Measurements from ENCODE around the gene MYO1C. TPM values are rescaled to one million over a fixed set of nuclear protein-coding genes. Genes with fewer than 3 reads are reported as not detected.
A peak's percentile ranks its signal among the peaks of the same experiment; 100 is the strongest.
"Not testable (repeated sequence)": the region's sequence is repeated elsewhere in the genome, so short reads cannot be mapped to it uniquely, and the experiment has no call there.

MYO1C gene
- polyA plus RNA-seq, 1 experiment: 321 TPM

DNA sequence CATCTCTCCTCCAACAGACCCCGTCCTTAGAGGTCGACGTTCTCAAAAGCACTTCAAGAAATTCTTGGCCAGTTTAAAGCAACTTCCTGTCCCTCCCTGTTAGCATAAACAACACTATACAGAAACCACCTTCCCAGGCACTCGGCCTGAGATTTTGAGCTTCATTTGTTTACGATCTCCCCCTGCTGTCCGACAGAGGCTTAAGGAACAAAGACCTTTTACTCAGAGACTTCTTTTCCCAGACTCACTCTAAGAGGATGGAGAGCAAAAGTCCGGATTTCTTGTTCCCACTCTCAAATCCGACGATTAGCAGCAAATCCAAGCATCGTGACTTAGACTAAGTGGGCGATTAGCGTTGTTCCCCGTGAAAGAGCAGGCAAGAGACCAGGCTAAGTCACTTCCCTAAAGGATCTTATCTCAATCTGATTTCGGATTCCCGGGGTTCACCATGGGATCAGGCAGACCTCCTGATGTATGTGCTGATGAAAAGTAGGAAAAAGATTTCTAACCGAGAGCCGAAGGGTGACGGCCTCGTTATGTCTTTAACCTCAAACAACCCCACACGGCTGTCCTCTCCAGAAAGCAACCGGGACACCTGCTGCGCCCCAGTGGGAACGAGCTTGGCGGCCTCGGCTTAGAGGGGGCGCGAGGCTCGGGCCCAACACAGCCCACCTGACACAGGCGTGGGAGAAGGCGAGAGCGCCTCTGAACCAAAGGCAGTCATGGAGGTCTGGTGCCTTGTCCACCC lies 23.3 kb upstream of the MYO1C start:
- Histone ChIP-seq H3K27me3 (ENCODE audit: control insufficient read depth, insufficient read depth, low read length) (no peaks in the 10 kb centered on the region), H3K36me3 (ENCODE audit: control insufficient read depth, insufficient read depth, low read length) (peaks cover 15% of the 10 kb centered on the region), H3K4me3 (ENCODE audit: low read depth, low read length) (peak overlapping the region; percentile 98)
- CTCF ChIA-PET: interaction anchor here (0.6 to 2.6 kb wide), 36 partner anchors 9 to 266 kb away, joined by 3 to 41 read pairs (median 4); partner anchors contain the start of genes MYO1C and TRARG1
- DNase-seq (ENCODE audit: low read depth): peak; percentile 57
- POLR2A ChIA-PET: interaction anchor here (0.6 to 0.9 kb wide), 4 partner anchors 45 to 256 kb away, joined by 3 to 5 read pairs (median 4); no protein-coding TSS in a partner anchor
- TF ChIP-seq CTCF (IDR thresholded peaks at IDR 0.05; ENCODE audit: insufficient read depth, low read depth, low read length): peak; percentile 72

DNA sequence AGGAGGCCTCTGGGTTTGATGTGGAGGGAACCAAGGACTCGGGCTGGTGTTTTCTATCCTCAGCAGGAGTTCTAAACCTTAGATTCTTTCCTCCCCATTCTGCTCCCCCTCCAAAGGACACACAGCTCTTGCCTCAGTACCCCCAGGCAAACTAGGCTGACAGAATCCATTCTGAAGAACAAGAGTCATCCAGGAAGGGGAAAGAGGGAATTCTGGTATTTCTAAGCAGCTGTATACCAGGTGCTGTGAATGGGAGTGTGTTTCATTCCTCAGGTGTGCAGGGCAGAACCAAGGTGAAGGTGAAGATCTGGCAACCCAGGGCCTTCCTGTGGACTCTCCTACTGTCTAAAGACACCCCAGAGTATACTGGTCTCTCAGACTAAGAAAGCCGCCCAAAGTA lies 19.9 kb upstream of the MYO1C start:
- ChIA-PET POLR2A (no interaction called here), CTCF (interaction anchor here (1.0 to 1.4 kb wide), 2 partner anchors 16 to 147 kb away, joined by 4 read pairs; no protein-coding TSS in a partner anchor)
- H3K4me3 ChIP-seq (ENCODE audit: low read depth, low read length): no peak overlapping the region
- no peak for TF ChIP-seq CTCF (IDR thresholded peaks at IDR 0.05; ENCODE audit: insufficient read depth, low read depth, low read length)
- no peaks in the 10 kb centered on the region for H3K27me3 ChIP-seq (ENCODE audit: control insufficient read depth, insufficient read depth, low read length)
- peaks cover 16% of the 10 kb centered on the region for H3K36me3 ChIP-seq (ENCODE audit: control insufficient read depth, insufficient read depth, low read length)
- no peak for DNase-seq (ENCODE audit: low read depth)

DNA sequence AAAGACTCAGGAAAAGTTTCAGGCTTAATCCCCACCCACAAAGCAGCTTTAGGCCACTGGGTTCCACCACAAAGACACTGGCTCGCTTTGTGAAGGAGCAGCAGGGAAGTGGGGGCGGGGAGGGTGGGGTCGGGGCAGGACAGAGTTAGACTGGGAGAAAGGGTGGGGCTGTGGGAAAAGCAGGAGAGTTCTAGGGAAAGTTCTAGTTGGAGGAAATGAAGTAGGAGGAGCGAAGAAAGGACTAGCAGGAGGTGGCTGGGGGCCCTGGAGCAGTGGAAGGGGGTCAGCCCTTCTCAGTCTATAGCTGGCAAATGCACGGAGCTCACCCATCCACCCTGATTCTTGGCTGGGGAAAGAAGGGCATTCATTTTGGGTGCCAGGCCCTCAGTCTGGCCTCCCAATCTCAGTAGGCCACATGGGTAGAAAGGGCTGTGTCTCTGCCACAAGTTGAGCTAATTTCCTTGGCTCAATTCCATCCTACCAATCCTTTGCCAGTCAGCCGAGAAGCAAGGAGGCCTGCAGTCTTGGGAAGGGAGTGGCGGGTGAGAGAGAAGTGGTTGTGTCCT lies 19.4 kb upstream of the MYO1C start:
- ChIA-PET POLR2A (interaction anchor here (0.7 kb wide), 1 partner anchor 24 kb away, joined by 3 read pairs; no protein-coding TSS in a partner anchor), CTCF (interaction anchor here (1.0 to 1.4 kb wide), 2 partner anchors 16 to 146 kb away, joined by 4 read pairs; no protein-coding TSS in a partner anchor)
- no peak overlapping the region for H3K4me3 ChIP-seq (ENCODE audit: low read depth, low read length)
- no peak for TF ChIP-seq CTCF (IDR thresholded peaks at IDR 0.05; ENCODE audit: insufficient read depth, low read depth, low read length)
- H3K27me3 ChIP-seq (ENCODE audit: control insufficient read depth, insufficient read depth, low read length): no peaks in the 10 kb centered on the region
- no peak for DNase-seq (ENCODE audit: low read depth)
- H3K36me3 ChIP-seq (ENCODE audit: control insufficient read depth, insufficient read depth, low read length): peaks cover 18% of the 10 kb centered on the region

DNA sequence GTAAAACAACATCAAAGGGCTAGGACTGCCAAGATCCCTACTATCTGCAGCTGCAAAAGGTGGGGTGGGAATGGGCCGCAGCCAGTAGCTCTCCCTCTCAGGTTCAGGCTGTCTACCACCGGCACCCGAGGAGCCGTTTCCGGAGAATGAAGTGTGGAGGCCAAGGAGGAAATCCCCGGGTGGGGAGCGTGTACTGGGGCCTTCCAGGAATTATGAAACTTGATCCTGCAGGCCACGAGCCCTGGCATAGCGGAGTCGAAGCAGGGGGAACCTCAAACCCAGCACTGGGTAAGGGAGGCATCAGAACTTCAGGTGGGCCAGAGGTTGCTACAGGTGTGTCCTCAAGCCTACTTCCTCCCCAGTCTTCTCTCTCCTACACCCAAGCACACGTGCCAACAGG lies 18.8 kb upstream of the MYO1C start:
- CTCF ChIA-PET: interaction anchor here (1.2 kb wide), 1 partner anchor 179 kb away, joined by 3 read pairs; no protein-coding TSS in a partner anchor
- TF ChIP-seq CTCF (IDR thresholded peaks at IDR 0.05; ENCODE audit: insufficient read depth, low read depth, low read length): no peak
- no peak for DNase-seq (ENCODE audit: low read depth)
- no peaks in the 10 kb centered on the region for H3K27me3 ChIP-seq (ENCODE audit: control insufficient read depth, insufficient read depth, low read length)
- POLR2A ChIA-PET: interaction anchor here (0.7 kb wide), 1 partner anchor 23 kb away, joined by 3 read pairs; no protein-coding TSS in a partner anchor
- H3K36me3 ChIP-seq (ENCODE audit: control insufficient read depth, insufficient read depth, low read length): peaks cover 21% of the 10 kb centered on the region
- H3K4me3 ChIP-seq (ENCODE audit: low read depth, low read length): no peak overlapping the region

GRCh38 chr17:1509290-1509881 lies 16.9 kb upstream of the MYO1C start:
- no peak for DNase-seq (ENCODE audit: low read depth)
- ChIA-PET POLR2A (no interaction called here), CTCF (interaction anchor here (0.7 to 1.4 kb wide), 4 partner anchors 14 to 252 kb away, joined by 3 to 7 read pairs (median 4); partner anchors contain the start of gene MYO1C)
- Histone ChIP-seq H3K4me3 (ENCODE audit: low read depth, low read length) (no peak overlapping the region), H3K36me3 (ENCODE audit: control insufficient read depth, insufficient read depth, low read length) (peaks cover 22% of the 10 kb centered on the region), H3K27me3 (ENCODE audit: control insufficient read depth, insufficient read depth, low read length) (no peaks in the 10 kb centered on the region)
- no peak for TF ChIP-seq CTCF (IDR thresholded peaks at IDR 0.05; ENCODE audit: insufficient read depth, low read depth, low read length)

DNA sequence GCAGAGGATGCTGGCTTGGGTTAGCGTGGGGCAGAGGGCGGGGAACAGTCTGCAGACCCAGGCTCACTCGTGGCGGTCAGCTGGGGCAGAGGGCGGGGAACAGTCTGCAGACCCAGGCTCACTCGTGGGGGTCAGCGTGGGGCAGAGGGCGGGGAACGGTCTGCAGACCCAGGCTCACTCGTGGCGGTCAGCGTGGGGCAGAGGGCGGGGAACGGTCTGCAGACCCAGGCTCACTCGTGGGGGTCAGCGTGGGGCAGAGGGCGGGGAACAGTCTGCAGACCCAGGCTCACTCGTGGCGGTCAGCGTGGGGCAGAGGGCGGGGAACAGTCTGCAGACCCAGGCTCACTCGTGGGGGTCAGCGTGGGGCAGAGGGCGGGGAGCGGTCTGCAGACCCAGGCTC lies 16.2 kb upstream of the MYO1C start:
- POLR2A ChIA-PET; H3K27me3 ChIP-seq (ENCODE audit: control insufficient read depth, insufficient read depth, low read length): not testable (repeated sequence)
- CTCF ChIA-PET: interaction anchor here (1.4 kb wide), 1 partner anchor 143 kb away, joined by 7 read pairs; no protein-coding TSS in a partner anchor

More for the DNA sequence above, 16.2 kb upstream of the MYO1C start:
- peaks cover 24% of the 10 kb centered on the region for H3K36me3 ChIP-seq (ENCODE audit: control insufficient read depth, insufficient read depth, low read length)
- DNase-seq (ENCODE audit: low read depth); H3K4me3 ChIP-seq (ENCODE audit: low read depth, low read length): not testable (repeated sequence)

All from BJ (cell line).